Stomach (tissue), 9 donors: Measurements from ENCODE around the gene PHF21B. TPM values are rescaled to one million over a fixed set of nuclear protein-coding genes. Genes with fewer than 3 reads are reported as not detected.

Source experiments
- DNase-seq, 2 donors: peaks; one replicate each; pipeline versions ENCODE4 v3.0.0 to v3.0.0-alpha.2; 2013 to 2019
- H3K27ac ChIP-seq, 5 donors: fragments of 200-600 bp in 4 of 5; sonication (generic) in 4 of 5; one replicate each; pipeline ENCODE4 v1.5.1; 2013 to 2019; ENCODE audit warnings: mild to moderate bottlenecking in 1 of 5, moderate library complexity in 1 of 5
- H3K27me3 ChIP-seq, 3 donors: fragments of 200-600 bp; sonication (generic); one replicate each; pipeline ENCODE4 v1.5.1; 2017 to 2019; ENCODE audit warnings: mixed run types in 1 of 3
- H3K36me3 ChIP-seq, 4 donors: fragments of 200-600 bp; sonication (generic); 1 replicate in 3 of 4; 2 replicates in 1 of 4; pipeline ENCODE4 v1.5.1; 2016 to 2019
- H3K4me1 ChIP-seq, 4 donors: fragments of 200-600 bp; sonication (generic); one replicate each; pipeline ENCODE4 v1.5.1; 2016 to 2019
- H3K4me3 ChIP-seq, 4 donors: fragments of 200-600 bp; sonication (generic) in 3 of 4; one replicate each; pipeline ENCODE4 v1.5.1; 2016 to 2019; ENCODE audit warnings: mild to moderate bottlenecking in 1 of 4
- H3K9me3 ChIP-seq, 4 donors: fragments of 200-600 bp; sonication (generic); one replicate each; pipeline ENCODE4 v1.5.1; 2016 to 2019
- EP300 ChIP-seq: sonication (generic); formaldehyde crosslinking; IDR thresholded peaks from one replicate; pipeline ENCODE4 v1.6.1; 2017; ENCODE audit warnings: antibody characterized with exemption
- POLR2A ChIP-seq, 4 donors: fragments of 450-650 bp; IDR thresholded peaks; one replicate each; pipeline ENCODE4 v1.6.1; 2016; ENCODE audit warnings: antibody characterized with exemption in 4 of 4, control low read depth in 2 of 4, mild to moderate bottlenecking in 1 of 4, moderate library complexity in 1 of 4
- POLR2AphosphoS5 ChIP-seq, 3 donors: sonication (generic); formaldehyde crosslinking; IDR thresholded peaks; one replicate each; pipeline ENCODE4 v1.6.1; 2016; ENCODE audit warnings: antibody characterized with exemption in 3 of 3
- WGBS, 5 donors: extraction: QIAGEN DNeasy Blood & Tissue Kit in 3 of 5; methylation state at CpG; one replicate each; pipeline versions ENCODE4 v1.1.5 to v1.1.7; 2013 to 2018; 5-methylcytosine and 5-hydroxymethylcytosine counted together
- intact Hi-C: fragments of 100-400 bp; cut with DNase I; formaldehyde crosslinking; loops from one replicate; pipeline ENCODE4 v1.15.1; 2023; ENCODE audit warnings: low total_unique reads
- polyA plus RNA-seq, 3 donors: library from polyadenylated mRNA; stranded (reverse); fragments of 200-250 nt; gene quantifications; one replicate each; pipeline ENCODE4 v1.2.3, GENCODE V29; 2013
- total RNA-seq, 5 donors: library from RNA; depleted of rRNA; stranded (reverse); fragments of >200 nt; gene quantifications; one replicate each; pipeline versions ENCODE4 v1.1.0 to v1.2.3, GENCODE V29; 2014 to 2016
- TF ChIP-seq, protein P1 (sequence below), 7 experiments: fragments of 450-650 bp in 4 of 7; fragments of 200-600 bp in 3 of 7; sonication (generic) in 3 of 7; IDR thresholded peaks; one replicate each; pipeline ENCODE4 v1.5.1; 2016 to 2019; ENCODE audit warnings: antibody characterized with exemption in 7 of 7, control low read depth in 2 of 7, mild to moderate bottlenecking in 1 of 7
- donor health status: healthy with polysubstance abuse.
- donor health status: Bipolar disorder and iron deficiency.
- donor health status: healthy.

The PHF21B gene
- total and polyA plus RNA-seq, 8 donors: 0.12 to 0.45 (median 0.26) TPM; not detected in 4

- intact Hi-C loops: no loop called here
- no peak overlapping the region for H3K27ac ChIP-seq
- TF ChIP-seq POLR2AphosphoS5 (IDR thresholded peaks at IDR 0.05) (no peak), POLR2A (IDR thresholded peaks at IDR 0.05) (no peak), EP300 (no peak)
- TF ChIP-seq, protein P1, sequence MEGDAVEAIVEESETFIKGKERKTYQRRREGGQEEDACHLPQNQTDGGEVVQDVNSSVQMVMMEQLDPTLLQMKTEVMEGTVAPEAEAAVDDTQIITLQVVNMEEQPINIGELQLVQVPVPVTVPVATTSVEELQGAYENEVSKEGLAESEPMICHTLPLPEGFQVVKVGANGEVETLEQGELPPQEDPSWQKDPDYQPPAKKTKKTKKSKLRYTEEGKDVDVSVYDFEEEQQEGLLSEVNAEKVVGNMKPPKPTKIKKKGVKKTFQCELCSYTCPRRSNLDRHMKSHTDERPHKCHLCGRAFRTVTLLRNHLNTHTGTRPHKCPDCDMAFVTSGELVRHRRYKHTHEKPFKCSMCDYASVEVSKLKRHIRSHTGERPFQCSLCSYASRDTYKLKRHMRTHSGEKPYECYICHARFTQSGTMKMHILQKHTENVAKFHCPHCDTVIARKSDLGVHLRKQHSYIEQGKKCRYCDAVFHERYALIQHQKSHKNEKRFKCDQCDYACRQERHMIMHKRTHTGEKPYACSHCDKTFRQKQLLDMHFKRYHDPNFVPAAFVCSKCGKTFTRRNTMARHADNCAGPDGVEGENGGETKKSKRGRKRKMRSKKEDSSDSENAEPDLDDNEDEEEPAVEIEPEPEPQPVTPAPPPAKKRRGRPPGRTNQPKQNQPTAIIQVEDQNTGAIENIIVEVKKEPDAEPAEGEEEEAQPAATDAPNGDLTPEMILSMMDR (IDR thresholded peaks at IDR 0.05): no peak
- DNase-seq: no peak
- no peaks in the 10 kb centered on the region for H3K4me1 ChIP-seq
- H3K36me3 ChIP-seq: no peaks in the 10 kb centered on the region
- no peak overlapping the region for H3K4me3 ChIP-seq
- H3K27me3 ChIP-seq: peaks cover 0 to 82% (median 28%) of the 10 kb centered on the region in 3 donors
- peaks cover 0 to 3% (median 0%) of the 10 kb centered on the region in 4 donors for H3K9me3 ChIP-seq
- 27 to 38% (median 28%) methylated on average over 9 of the region's 9 CpGs for WGBS, 5 donors
Measured at GRCh38 chr22:45023431-45023830, 13.6 kb upstream of the PHF21B start.

GRCh38 chr22:45019861-45020655 lies 10.3 kb upstream of the PHF21B start:
- no peak overlapping the region for H3K4me3 ChIP-seq
- DNase-seq: no peak
- 48 to 58% (median 55%) methylated on average over 9 to 16 of the region's 16 CpGs for WGBS, 5 donors
- H3K4me1 ChIP-seq: no peaks in the 10 kb centered on the region
- H3K36me3 ChIP-seq: no peaks in the 10 kb centered on the region
- no peak overlapping the region for H3K27ac ChIP-seq
- H3K27me3 ChIP-seq: peaks cover 0 to 94% (median 28%) of the 10 kb centered on the region in 3 donors
- TF ChIP-seq, protein P1 (IDR thresholded peaks at IDR 0.05): no peak
- no peak for TF ChIP-seq POLR2A (IDR thresholded peaks at IDR 0.05)
- TF ChIP-seq POLR2AphosphoS5 (IDR thresholded peaks at IDR 0.05): no peak
- no peak for TF ChIP-seq EP300
- intact Hi-C loops: no loop called here
- H3K9me3 ChIP-seq: peaks cover 0 to 3% (median 0%) of the 10 kb centered on the region in 4 donors

DNA sequence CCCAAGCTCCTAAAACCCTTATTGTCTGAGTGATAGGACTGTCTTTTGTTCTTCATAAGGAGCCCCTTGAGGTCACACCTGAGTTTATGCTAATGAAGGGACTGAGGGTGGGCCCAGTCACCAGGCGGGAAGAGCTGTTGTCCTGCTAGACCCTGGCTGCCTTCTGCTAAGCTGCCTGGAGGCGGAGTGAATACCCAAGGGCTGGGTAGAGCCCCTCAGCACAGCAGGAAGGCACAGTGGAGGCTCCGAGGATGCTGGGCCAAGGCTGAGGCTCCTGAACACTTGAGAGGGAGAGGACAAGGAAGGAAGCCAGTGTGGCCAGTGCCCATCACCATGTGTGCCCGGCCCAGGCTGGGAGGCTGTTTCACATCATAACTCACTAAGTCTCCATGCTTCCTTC lies 4.8 kb upstream of the PHF21B start:
- Histone ChIP-seq H3K36me3 (no peaks in the 10 kb centered on the region), H3K27me3 (peaks cover 0 to 94% (median 30%) of the 10 kb centered on the region in 3 donors), H3K27ac (no peak overlapping the region), H3K4me1 (peaks cover 8 to 11% (median 9%) of the 10 kb centered on the region in 4 donors), H3K9me3 (no peaks in the 10 kb centered on the region), H3K4me3 (no peak overlapping the region)
- 43 to 49% (median 47%) methylated on average over 3 to 4 of the region's 4 CpGs for WGBS, 5 donors
- intact Hi-C loops: no loop called here
- no peak for DNase-seq
- TF ChIP-seq, protein P1 (IDR thresholded peaks at IDR 0.05): no peak
- TF ChIP-seq EP300: no peak
- TF ChIP-seq POLR2A (IDR thresholded peaks at IDR 0.05): no peak
- TF ChIP-seq POLR2AphosphoS5 (IDR thresholded peaks at IDR 0.05): no peak

- intact Hi-C loops: no loop called here
- H3K4me1 ChIP-seq: peaks cover 22 to 26% (median 23%) of the 10 kb centered on the region in 4 donors
- no peaks in the 10 kb centered on the region for H3K36me3 ChIP-seq
- TF ChIP-seq EP300 (no peak), POLR2A (IDR thresholded peaks at IDR 0.05) (no peak), POLR2AphosphoS5 (IDR thresholded peaks at IDR 0.05) (no peak)
- TF ChIP-seq, protein P1 (IDR thresholded peaks at IDR 0.05): no peak
- H3K27ac ChIP-seq: no peak overlapping the region
- peaks cover 0 to 94% (median 44%) of the 10 kb centered on the region in 3 donors for H3K27me3 ChIP-seq
- 79 to 94% (median 90%) methylated on average over 5 of the region's 5 CpGs for WGBS, 5 donors
- H3K9me3 ChIP-seq: no peaks in the 10 kb centered on the region
- no peak for DNase-seq
- H3K4me3 ChIP-seq: no peak overlapping the region
Measured at GRCh38 chr22:45013138-45013537, 3.3 kb upstream of the PHF21B start.
